ENCODE measurements around the gene TMEM88. TPM values are rescaled to one million over a fixed set of nuclear protein-coding genes. Genes with fewer than 3 reads are reported as not detected.
A peak's percentile ranks its signal among the peaks of the same experiment; 100 is the strongest.

Gene TMEM88
- total and polyA plus RNA-seq, 2 donors (not counting 1 experiment from before 2014, with no cell fraction given), result 5.1 to 9.5 TPM

DNA sequence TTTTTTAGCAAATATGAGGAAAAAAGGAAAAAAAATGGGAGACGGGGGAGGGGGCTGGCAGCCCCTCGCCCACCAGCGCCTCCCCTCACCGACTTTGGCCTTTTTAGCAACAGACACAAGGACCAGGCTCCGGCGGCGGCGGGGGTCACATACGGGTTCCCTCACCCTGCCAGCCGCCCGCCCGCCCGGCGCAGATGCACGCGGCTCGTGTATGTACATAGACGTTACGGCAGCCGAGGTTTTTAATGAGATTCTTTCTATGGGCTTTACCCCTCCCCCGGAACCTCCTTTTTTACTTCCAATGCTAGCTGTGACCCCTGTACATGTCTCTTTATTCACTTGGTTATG lies 1.2 kb upstream of the TMEM88 start:
- no peak overlapping the region for H3K27ac Mint-ChIP-seq
- no peaks in the 10 kb centered on the region for H3K9me3 Mint-ChIP-seq (ENCODE audit: insufficient read depth)
- H3K27me3 Mint-ChIP-seq, result no peaks in the 10 kb centered on the region
- CTCF ChIA-PET, result interaction anchor here (1.2 kb wide), 1 partner anchor 9 kb away, joined by 3 read pairs; no protein-coding TSS in a partner anchor
- DNase-seq (no peak), ATAC-seq (ENCODE audit: low read depth) (no peak)
- TF ChIP-seq, protein P1, sequence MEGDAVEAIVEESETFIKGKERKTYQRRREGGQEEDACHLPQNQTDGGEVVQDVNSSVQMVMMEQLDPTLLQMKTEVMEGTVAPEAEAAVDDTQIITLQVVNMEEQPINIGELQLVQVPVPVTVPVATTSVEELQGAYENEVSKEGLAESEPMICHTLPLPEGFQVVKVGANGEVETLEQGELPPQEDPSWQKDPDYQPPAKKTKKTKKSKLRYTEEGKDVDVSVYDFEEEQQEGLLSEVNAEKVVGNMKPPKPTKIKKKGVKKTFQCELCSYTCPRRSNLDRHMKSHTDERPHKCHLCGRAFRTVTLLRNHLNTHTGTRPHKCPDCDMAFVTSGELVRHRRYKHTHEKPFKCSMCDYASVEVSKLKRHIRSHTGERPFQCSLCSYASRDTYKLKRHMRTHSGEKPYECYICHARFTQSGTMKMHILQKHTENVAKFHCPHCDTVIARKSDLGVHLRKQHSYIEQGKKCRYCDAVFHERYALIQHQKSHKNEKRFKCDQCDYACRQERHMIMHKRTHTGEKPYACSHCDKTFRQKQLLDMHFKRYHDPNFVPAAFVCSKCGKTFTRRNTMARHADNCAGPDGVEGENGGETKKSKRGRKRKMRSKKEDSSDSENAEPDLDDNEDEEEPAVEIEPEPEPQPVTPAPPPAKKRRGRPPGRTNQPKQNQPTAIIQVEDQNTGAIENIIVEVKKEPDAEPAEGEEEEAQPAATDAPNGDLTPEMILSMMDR (IDR thresholded peaks at IDR 0.05), result no peak
- TF ChIP-seq EZH2 (IDR thresholded peaks at IDR 0.05; ENCODE audit: borderline replicate concordance, insufficient read depth, low read depth, low read length, poor library complexity, severe bottlenecking), result no peak
- WGBS (ENCODE audit: insufficient coverage), result 99% methylated on average over 13 of the region's 21 CpGs
- Histone ChIP-seq H3K9me3 (ENCODE audit: control extremely low read depth in 1 of 3, control insufficient read depth in 2 of 3, insufficient read depth in 1 of 3, low read length in 2 of 3) (no peaks in the 10 kb centered on the region), H4K20me1 (ENCODE audit: control insufficient read depth, insufficient read depth, low read length, poor library complexity, severe bottlenecking) (peaks cover 50% of the 10 kb centered on the region), H3K79me2 (ENCODE audit: control insufficient read depth, insufficient read depth, low read length) (peaks cover 9% of the 10 kb centered on the region), H3K4me1 (ENCODE audit: control insufficient read depth in 2 of 2, insufficient read depth in 2 of 2, low read length in 2 of 2) (peaks cover 27 to 42% of the 10 kb centered on the region in 2 donors), H3K36me3 (replicated peaks in 1 of 2; ENCODE audit: control extremely low read depth in 1 of 2, control insufficient read depth in 1 of 2, extremely low read depth in 1 of 2, insufficient read depth in 2 of 2, low read length in 1 of 2) (peaks cover 0 to 21% of the 10 kb centered on the region in 2 experiments), H3K4me2 (replicated peaks; ENCODE audit: low read depth, low read length, poor library complexity, severe bottlenecking) (no peak overlapping the region), H3K27ac (ENCODE audit: low read length in 2 of 2) (no peak overlapping the region), H3K27me3 (replicated peaks in 1 of 4; ENCODE audit: control extremely low read depth in 1 of 4, control insufficient read depth in 3 of 4, insufficient read depth in 4 of 4, low read length in 3 of 4) (no peaks in the 10 kb centered on the region), H3K4me3 (ENCODE audit: control extremely low read depth in 1 of 5, extremely low read depth in 1 of 5, insufficient read depth in 1 of 5, low read depth in 2 of 5, low read length in 4 of 5) (no peak overlapping the region), H2AFZ (ENCODE audit: insufficient read depth, low read depth, low read length, poor library complexity, severe bottlenecking) (no peak overlapping the region), H3K9ac (ENCODE audit: low read length) (no peak overlapping the region)
- H3K4me3 Mint-ChIP-seq, result no peak overlapping the region
- intact Hi-C loops (cut with micrococcal nuclease), result no loop called here
- H3K4me1 Mint-ChIP-seq, result peaks cover 22% of the 10 kb centered on the region
- POLR2A ChIA-PET, result interaction anchor here (0.7 kb wide), 1 partner anchor 135 kb away, joined by 4 read pairs; no protein-coding TSS in a partner anchor

DNA sequence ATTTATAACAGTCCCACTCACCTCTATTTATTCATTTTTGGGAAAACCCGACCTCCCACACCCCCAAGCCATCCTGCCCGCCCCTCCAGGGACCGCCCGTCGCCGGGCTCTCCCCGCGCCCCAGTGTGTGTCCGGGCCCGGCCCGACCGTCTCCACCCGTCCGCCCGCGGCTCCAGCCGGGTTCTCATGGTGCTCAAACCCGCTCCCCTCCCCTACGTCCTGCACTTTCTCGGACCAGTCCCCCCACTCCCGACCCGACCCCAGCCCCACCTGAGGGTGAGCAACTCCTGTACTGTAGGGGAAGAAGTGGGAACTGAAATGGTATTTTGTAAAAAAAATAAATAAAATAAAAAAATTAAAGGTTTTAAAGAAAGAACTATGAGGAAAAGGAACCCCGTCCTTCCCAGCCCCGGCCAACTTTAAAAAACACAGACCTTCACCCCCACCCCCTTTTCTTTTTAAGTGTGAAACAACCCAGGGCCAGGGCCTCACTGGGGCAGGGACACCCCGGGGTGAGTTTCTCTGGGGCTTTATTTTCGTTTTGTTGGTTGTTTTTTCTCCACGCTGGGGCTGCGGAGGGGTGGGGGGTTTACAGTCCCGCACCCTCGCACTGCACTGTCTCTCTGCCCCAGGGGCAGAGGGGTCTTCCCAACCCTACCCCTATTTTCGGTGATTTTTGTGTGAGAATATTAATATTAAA lies 638 bp upstream of the TMEM88 start:
- no peak overlapping the region for H2AFZ ChIP-seq (ENCODE audit: insufficient read depth, low read depth, low read length, poor library complexity, severe bottlenecking)
- H3K79me2 ChIP-seq (ENCODE audit: control insufficient read depth, insufficient read depth, low read length), result peaks cover 9% of the 10 kb centered on the region
- no peak overlapping the region for H3K27ac ChIP-seq (ENCODE audit: low read length in 2 of 2)
- H3K4me2 ChIP-seq (replicated peaks; ENCODE audit: low read depth, low read length, poor library complexity, severe bottlenecking), result no peak overlapping the region
- H3K36me3 ChIP-seq (replicated peaks in 1 of 2; ENCODE audit: control extremely low read depth in 1 of 2, control insufficient read depth in 1 of 2, extremely low read depth in 1 of 2, insufficient read depth in 2 of 2, low read length in 1 of 2), result peaks cover 0 to 17% of the 10 kb centered on the region in 2 experiments
- ATAC-seq (ENCODE audit: low read depth), result no peak
- no peak for TF ChIP-seq EZH2 (IDR thresholded peaks at IDR 0.05; ENCODE audit: borderline replicate concordance, insufficient read depth, low read depth, low read length, poor library complexity, severe bottlenecking)
- TF ChIP-seq, protein P1 (IDR thresholded peaks at IDR 0.05), result no peak
- no peak overlapping the region for H3K9ac ChIP-seq (ENCODE audit: low read length)
- peaks cover 22% of the 10 kb centered on the region for H3K4me1 Mint-ChIP-seq
- no peaks in the 10 kb centered on the region for H3K9me3 ChIP-seq (ENCODE audit: control extremely low read depth in 1 of 3, control insufficient read depth in 2 of 3, insufficient read depth in 1 of 3, low read length in 2 of 3)
- intact Hi-C loops (cut with micrococcal nuclease), result no loop called here
- H3K27ac Mint-ChIP-seq, result no peak overlapping the region
- no peaks in the 10 kb centered on the region for H3K27me3 ChIP-seq (replicated peaks in 1 of 4; ENCODE audit: control extremely low read depth in 1 of 4, control insufficient read depth in 3 of 4, insufficient read depth in 4 of 4, low read length in 3 of 4)
- no peaks in the 10 kb centered on the region for H3K27me3 Mint-ChIP-seq
- ChIA-PET POLR2A (no interaction called here), CTCF (interaction anchor here (1.2 kb wide), 1 partner anchor 9 kb away, joined by 3 read pairs; no protein-coding TSS in a partner anchor)
- peaks cover 27 to 45% of the 10 kb centered on the region in 2 donors for H3K4me1 ChIP-seq (ENCODE audit: control insufficient read depth in 2 of 2, insufficient read depth in 2 of 2, low read length in 2 of 2)
- peaks cover 45% of the 10 kb centered on the region for H4K20me1 ChIP-seq (ENCODE audit: control insufficient read depth, insufficient read depth, low read length, poor library complexity, severe bottlenecking)
- DNase-seq, result peak; percentile 42
- H3K9me3 Mint-ChIP-seq (ENCODE audit: insufficient read depth), result no peaks in the 10 kb centered on the region
- H3K4me3 Mint-ChIP-seq, result no peak overlapping the region
- 88% methylated on average over 4 of the region's 31 CpGs for WGBS (ENCODE audit: insufficient coverage)
- H3K4me3 ChIP-seq (ENCODE audit: control extremely low read depth in 1 of 5, extremely low read depth in 1 of 5, insufficient read depth in 1 of 5, low read depth in 2 of 5, low read length in 4 of 5), result no peak overlapping the region
